NT2/D1 (cell line): ENCODE results near the gene LHFPL3.

ENCODE experiments used
- SUZ12 ChIP-seq: IDR thresholded peaks from 2 replicates; pipeline ENCODE4 v1.6.1; 2011; ENCODE audit not compliant: insufficient read length, insufficient read depth; ENCODE audit errors: extremely low read depth
- YY1 ChIP-seq: IDR thresholded peaks from 2 replicates; pipeline ENCODE4 v1.6.1; 2011; ENCODE audit not compliant: insufficient read length, insufficient read depth
- ZNF274 ChIP-seq: IDR thresholded peaks from 2 replicates; pipeline ENCODE4 v1.6.1; 2011; ENCODE audit warnings: mild to moderate bottlenecking, low read depth, low read length

DNA sequence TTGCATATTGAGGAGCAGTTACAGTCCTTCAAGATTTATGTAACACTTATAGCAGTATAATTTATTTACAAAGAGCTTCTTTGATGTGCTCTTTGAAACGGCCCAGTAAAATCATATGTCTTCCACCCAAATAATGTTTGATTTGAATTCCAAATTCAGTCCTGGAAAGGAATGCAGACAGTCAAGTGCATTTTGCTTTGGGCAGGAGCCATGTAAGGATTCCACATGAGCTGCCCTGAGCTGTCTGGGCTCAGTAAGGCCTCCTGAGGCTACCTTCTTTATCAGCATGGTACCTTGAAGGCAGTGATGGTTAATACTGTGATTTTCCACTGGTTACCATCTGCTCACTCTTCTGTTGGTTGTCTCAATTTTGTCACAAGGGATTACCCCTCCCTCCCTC, 41.6 kb upstream of the LHFPL3 start:
- no peak for TF ChIP-seq ZNF274
- no peak for TF ChIP-seq YY1
- TF ChIP-seq SUZ12: no peak
